Ishikawa (cell line): ENCODE data around the gene GNG7.

Source experiments
- CEBPB ChIP-seq: IDR thresholded peaks from 2 replicates; pipeline ENCODE4 v1.6.1; 2012
- CREB1 ChIP-seq: IDR thresholded peaks from 2 replicates; pipeline ENCODE4 v1.6.1; 2012; ENCODE audit warnings: low read depth
- EGR1 ChIP-seq: IDR thresholded peaks from 2 replicates; pipeline ENCODE4 v1.6.1; 2012
- EP300 ChIP-seq: IDR thresholded peaks from 2 replicates; pipeline ENCODE4 v1.6.1; 2012; ENCODE audit warnings: borderline replicate concordance
- FOXM1 ChIP-seq: IDR thresholded peaks from 2 replicates; pipeline ENCODE4 v1.6.1; 2012; ENCODE audit warnings: low read depth, borderline replicate concordance
- MAX ChIP-seq: IDR thresholded peaks from 2 replicates; pipeline ENCODE4 v1.6.1; 2012
- NFIC ChIP-seq: IDR thresholded peaks from 2 replicates; pipeline ENCODE4 v1.6.1; 2012
- RAD21 ChIP-seq: IDR thresholded peaks from 2 replicates; pipeline ENCODE4 v1.6.1; 2012; ENCODE audit warnings: low read depth
- REST ChIP-seq: IDR thresholded peaks from 2 replicates; pipeline ENCODE4 v1.6.1; 2012; ENCODE audit warnings: low read depth, mild to moderate bottlenecking
- TAF1 ChIP-seq: IDR thresholded peaks from 2 replicates; pipeline ENCODE4 v1.6.1; 2012; ENCODE audit warnings: low read depth, mild to moderate bottlenecking
- TCF12 ChIP-seq: IDR thresholded peaks from 2 replicates; pipeline ENCODE4 v1.6.1; 2012; ENCODE audit warnings: low read depth
- TEAD4 ChIP-seq: IDR thresholded peaks from 2 replicates; pipeline ENCODE4 v1.6.1; 2012
- YY1 ChIP-seq: IDR thresholded peaks from 2 replicates; pipeline ENCODE4 v1.6.1; 2012; ENCODE audit warnings: low read depth
- ZBTB7A ChIP-seq: IDR thresholded peaks from 2 replicates; pipeline ENCODE4 v1.6.1; 2012; ENCODE audit warnings: low read depth
- TF ChIP-seq, protein P1 (sequence below): IDR thresholded peaks from 2 replicates; pipeline ENCODE4 v1.6.1; 2012

GNG7 gene

DNA sequence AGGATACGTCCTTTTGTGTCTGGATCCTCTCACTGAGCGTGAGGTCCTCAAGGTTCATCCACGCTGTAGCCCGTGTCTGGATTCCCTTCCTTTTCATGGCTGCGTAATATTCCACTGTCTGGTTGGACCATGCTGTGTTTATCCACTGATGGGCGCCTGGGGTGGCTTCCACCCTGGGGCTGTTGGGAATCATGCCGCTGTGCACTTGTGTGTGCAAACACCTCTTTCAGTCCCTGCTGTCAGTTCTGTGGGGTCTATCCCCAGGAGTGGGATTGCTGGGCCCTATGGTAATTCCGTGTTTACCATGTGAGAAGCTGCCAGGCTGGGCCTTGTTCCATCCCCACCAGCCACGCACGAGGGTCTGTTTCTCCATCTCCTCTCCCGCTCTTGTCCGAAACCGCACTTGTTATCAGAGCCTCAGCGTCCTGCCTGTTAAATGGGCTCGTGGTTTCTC lies 128.0 kb downstream of the GNG7 start:
- TF ChIP-seq ZBTB7A = no peak
- no peak for TF ChIP-seq EGR1
- TF ChIP-seq TCF12 = no peak
- TF ChIP-seq, protein P1, sequence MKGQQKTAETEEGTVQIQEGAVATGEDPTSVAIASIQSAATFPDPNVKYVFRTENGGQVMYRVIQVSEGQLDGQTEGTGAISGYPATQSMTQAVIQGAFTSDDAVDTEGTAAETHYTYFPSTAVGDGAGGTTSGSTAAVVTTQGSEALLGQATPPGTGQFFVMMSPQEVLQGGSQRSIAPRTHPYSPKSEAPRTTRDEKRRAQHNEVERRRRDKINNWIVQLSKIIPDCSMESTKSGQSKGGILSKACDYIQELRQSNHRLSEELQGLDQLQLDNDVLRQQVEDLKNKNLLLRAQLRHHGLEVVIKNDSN = no peak
- TF ChIP-seq FOXM1 = no peak
- TF ChIP-seq EP300 = no peak
- no peak for TF ChIP-seq RAD21

DNA sequence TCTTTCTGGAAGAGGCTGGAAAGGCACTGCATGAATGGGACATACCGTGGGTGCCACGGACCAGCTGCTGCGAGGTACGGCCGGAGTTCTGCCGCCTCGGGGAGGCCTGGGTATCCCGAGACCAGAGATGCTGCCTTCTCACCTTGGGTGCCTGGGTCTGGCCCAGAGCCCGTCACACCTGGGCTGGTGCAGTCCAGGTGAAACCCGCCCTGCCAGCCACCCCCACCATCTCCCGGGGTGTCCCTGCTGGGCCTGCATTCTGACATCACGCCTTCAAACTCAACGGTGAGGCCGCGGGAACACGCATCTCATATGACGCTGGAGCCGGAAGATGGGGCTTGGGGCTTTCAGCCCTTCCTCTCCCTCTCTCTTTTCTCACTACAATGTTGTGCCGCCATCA lies 128.6 kb downstream of the GNG7 start:
- TF ChIP-seq CEBPB (no peak), RAD21 (no peak), YY1 (no peak), MAX (no peak), EP300 (no peak), TEAD4 (no peak), ZBTB7A (no peak), TCF12 (no peak), FOXM1 (no peak), TAF1 (no peak), REST (no peak), EGR1 (no peak), CREB1 (no peak), NFIC (no peak)
- TF ChIP-seq, protein P1 = no peak

DNA sequence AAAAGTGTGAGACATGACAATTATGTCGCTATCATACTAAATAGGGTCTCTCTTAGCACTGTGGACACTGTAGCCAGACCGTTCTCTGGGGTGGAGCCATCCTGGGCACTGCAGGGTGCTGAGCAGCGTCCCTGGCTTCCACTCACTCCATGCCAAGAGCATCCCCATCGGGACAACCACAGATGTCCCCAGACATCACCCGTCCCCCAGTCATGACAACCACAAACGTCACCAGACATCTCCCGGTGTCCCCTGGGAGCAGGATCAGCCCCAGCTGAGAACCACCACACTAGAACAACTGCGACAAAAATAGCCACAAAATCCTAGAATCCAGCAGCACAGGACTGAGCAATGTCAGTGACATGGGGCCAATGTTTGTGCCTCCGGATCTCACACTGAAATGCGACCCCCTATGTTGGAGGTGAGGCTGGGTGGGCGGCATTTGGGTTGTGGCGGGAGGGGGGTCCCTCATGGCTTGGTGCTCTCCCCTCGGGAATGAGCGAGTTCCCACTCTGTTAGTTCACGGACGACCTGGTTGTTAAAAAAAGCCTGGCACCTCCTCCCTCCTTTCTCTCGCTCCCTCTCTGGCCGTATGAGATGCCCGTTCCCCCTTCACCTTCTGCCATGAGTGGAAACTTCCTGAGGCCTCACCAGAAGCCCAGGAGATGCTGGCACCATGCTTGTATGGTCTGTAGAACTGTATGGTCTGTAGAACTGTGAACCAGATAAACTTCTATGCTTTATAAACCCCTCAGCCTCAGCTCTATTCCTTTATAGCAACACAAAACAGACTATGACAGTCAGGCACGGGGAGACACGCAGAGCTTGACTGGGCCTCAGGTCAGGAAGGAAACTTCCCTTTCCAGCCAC lies 132.7 kb downstream of the GNG7 start:
- no peak for TF ChIP-seq FOXM1
- no peak for TF ChIP-seq REST
- no peak for TF ChIP-seq TAF1

- TF ChIP-seq FOXM1 (no peak), CREB1 (no peak), ZBTB7A (no peak), EGR1 (no peak), TEAD4 (no peak), NFIC (no peak)
- TF ChIP-seq, protein P1 = no peak
These were observed 134.5 kb downstream of the GNG7 start for GRCh38 chr19:2567996-2568395.

- TF ChIP-seq NFIC = no peak
- no peak for TF ChIP-seq MAX
- TF ChIP-seq EP300 = no peak
- TF ChIP-seq CREB1 = no peak
- no peak for TF ChIP-seq TCF12
- TF ChIP-seq EGR1 = no peak
- TF ChIP-seq YY1 = no peak
- no peak for TF ChIP-seq TEAD4
- no peak for TF ChIP-seq FOXM1
- TF ChIP-seq, protein P1 = no peak
- TF ChIP-seq ZBTB7A = no peak
- no peak for TF ChIP-seq REST
- no peak for TF ChIP-seq RAD21
These were observed 134.9 kb downstream of the GNG7 start for GRCh38 chr19:2567580-2567979.
